HG02678 (cell line): Measurements from ENCODE around the gene TSHZ2.
"Not testable (repeated sequence)": the region's sequence is repeated elsewhere in the genome, so short reads cannot be mapped to it uniquely, and the experiment has no call there.

Experiments
- ATAC-seq: cut with Tn5 transposase; IDR thresholded peaks from one replicate; pipeline ENCODE4 v1.9.1; 2021; ENCODE audit warnings: mild to moderate bottlenecking, moderate library complexity; ENCODE audit not compliant: unreplicated experiment

TSHZ2 gene

DNA sequence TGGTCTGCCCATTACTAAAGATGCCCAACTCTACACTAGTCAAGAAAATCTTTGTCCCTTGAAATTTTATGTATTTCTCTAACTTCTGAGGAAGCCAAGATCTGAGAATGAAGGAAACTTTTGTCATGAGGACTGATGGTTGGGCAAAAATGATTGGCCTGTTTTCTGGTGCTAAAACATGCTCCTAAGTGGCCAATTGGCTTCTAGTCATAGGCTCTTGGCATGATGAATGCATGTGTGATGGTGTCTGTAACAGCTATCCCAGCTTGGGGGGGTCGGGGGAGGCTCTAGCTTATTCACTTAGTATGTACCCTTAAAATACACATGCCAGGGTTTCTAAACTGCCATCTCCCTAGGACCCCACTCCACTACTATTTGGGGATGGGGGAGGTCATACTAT, 392.9 kb downstream of the TSHZ2 start:
- no peak for ATAC-seq

DNA sequence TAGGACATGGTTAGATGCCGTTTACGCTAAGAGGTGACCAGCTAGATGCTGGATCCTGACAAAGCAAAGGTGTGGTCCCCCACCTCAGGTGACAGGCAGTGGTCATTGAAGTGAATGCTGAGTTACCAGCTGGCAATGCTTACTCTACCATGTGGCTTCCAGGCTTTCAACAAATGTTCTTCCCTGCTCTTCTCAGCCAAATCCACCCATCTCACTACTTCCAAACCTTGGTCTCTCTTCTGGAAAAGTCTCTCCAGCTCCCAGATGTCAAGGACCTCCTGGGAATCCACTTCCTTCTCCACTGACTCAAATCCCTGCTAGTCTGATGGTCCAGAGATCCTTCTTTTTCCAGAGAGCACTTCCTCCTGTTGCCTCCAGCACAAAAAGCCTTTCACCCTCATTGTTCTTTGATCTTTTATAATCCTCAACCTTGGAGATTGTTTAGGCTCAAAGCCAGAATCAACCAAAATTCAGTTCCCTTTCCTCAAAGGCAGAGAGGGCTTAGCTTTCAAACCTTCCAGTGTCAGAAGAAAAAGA, 393.4 kb downstream of the TSHZ2 start:
- ATAC-seq: no peak

DNA sequence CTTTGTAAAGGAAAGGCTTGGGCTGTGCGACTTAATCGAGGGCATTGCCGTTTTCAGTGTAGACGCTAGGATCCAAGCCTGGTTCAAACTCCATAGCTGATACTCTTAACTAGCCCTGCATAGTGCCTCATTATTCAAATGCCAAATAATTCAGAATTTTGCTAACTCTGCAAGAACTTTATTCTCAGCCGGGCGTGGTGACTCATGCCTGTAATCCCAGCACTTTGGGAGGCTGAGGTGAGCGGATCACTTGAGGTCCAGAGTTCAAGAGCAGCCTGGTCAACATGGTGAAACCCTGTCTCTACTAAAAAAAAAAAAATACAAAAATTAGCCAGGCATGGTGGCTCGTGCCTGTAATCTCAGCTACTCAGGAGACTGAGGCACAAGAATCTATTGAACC, 394.8 kb downstream of the TSHZ2 start:
- ATAC-seq: not testable (repeated sequence)

DNA sequence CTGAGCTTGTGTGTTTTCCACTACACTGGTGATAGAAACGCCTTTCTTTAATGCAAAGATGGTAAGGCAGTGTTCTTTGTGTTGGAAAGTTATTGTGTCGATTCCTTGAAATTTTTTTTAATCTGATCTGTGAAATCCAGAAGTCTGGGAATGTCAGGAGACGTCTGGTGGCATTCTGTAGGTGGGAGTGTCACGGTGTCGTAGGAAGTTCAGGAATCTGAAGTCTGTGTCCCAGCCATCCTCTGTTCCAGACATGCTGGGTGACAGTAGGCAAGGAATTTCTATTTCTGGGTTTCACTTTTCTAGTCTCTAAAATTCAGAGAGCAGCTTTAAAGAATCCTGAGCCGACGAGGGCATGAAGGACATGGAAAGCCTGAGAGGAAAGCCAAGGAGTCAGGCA, 397.7 kb downstream of the TSHZ2 start:
- no peak for ATAC-seq

DNA sequence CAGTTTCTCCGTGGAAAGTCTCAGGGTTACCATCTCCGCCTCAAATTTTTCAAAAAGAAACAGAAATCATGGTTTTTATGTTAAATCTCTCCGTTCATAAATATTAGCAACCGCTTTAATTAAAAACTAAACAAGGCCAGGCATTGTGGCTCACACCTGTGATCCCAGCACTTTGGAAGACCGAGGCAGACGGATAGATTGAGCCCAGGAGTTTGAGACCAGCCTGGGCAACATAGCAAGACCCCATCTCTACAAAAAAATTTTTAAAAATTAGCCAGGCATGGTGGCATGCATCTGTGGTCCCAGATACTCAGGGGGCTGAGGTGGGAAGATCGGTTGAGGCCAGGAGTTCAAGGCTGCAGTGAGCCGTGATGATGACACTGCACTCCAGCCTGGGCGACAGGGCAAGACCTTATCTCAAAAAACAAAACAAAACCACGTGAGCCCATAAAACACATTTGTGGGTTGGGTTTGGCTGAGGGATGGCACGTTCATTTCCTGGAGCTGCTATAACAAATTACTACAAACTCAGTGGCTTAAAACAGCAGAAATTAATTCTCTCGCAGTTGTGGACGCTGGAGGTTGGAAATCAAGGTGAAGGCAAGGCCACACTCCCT, 398.3 kb downstream of the TSHZ2 start:
- no peak for ATAC-seq

DNA sequence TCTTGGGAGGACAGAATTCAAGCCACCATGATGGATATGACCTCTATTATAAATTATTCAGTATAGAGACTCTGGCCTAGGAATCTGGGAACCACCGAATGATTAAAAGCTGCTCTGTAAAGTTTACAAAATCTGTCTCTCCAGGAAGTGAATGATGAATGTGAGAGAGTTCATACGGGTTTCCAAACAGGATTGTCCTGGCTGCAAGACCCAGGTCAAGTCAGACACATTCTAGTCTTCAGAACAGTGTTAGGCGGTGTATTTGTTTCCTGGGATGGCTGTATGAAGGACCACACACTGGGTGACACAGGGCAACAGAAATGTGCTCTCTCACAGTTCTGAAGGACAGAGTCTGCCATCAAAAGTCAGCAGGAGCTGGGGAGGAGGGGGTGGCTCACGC, 399.1 kb downstream of the TSHZ2 start:
- no peak for ATAC-seq

DNA sequence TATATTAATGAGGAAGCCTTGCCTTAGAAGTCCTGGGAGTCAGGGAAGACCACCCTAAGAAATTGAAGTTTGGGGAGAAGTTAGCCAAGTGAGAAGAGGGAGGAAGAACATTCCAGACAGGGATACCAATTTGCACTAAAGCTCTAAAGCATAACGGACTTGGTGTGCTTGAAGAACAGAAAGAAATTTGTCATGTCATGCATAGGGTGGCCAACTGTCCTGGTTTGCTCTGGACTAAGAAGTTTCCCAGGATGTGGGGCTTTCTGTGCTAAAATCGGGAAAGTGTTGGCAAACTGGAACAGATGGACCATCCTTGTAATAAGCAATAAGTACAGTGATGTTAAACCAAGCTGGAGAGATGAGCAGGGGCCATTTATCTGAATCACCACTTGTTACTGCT, 403.9 kb downstream of the TSHZ2 start:
- no peak for ATAC-seq

DNA sequence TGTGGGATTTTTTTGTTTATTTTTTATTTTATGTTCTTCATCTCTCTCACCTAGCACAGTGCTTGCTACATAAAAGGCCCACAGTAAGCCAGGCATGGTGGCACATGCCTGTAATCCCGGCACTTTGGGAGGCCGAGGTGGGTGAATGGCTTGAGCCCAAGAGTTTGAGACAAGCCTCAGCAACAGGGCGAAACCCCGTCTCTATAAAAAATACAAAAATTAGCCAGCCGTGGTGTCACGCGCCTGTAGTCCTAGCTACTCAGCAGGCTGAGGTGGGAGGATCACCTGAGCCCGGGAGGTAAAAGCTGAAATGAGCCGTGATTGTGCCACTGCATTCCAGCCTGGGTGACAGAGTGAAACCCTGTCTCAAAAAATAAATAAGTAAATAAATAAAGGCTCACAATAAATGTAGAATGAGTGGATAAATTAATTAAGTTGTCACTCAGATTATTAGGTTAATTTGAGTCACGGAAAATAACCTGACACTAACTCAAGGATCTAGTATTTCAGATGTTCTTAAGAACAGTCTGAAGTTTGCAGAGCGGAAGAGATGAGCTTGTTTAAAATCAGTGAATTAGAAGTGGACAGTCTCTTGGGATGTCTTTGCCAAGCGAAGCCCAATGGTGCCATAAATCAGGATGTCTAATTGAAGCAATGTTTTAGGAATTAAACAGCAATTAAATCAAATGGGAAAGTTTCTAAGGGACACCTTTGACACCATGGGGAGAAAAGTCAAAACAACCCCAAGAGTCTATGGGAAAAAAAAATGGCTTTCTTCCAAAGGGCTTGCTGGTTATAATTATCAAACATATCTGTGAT, 407.1 kb downstream of the TSHZ2 start:
- no peak for ATAC-seq

DNA sequence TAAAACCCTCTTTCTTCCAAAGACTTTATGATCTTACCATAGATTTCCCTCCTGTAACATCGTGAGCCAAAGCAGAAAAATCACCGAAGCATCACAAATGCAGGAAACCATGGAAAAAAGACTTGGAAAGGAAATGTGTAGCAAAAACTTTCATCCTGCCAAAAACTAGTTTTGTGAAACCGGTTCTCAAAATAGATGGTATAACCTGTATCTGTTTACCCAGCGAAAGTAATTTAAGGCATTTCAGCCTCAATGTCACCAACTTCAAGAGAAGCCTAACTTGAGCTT, 407.6 kb downstream of the TSHZ2 start:
- ATAC-seq: no peak

DNA sequence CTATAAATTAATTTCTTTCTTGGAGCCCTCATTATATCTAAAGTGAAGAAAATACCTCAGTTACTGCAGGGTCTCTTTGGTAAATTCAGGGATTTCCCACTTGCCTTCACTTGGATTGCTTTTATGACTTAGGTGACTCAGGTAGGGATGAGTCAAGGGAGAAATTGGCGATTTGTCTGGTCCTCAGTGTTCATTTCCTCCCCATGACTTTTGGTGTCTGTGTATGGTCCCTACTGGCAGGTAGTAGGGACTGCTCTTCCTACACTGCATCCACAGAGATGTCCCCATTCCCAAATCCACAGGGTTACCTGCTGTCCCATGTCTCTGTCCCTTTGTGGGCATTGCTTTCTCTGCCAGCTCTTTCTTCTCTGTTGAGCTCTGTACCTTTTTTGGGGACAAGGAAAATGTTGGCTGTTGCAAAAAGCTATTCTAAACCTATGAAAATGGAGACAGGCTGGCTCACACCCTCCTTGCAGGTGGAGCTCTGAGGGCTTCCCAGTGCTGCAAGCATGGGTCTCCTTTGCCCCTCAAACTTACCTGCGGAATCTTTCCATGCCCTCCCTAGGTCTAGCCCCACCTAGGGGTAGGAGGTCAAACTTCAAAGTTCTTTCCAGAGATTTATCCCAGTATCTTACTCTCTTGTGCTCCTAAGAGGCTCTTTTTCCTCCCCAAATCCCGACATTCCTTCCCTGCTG, 409.6 kb downstream of the TSHZ2 start:
- ATAC-seq: no peak

DNA sequence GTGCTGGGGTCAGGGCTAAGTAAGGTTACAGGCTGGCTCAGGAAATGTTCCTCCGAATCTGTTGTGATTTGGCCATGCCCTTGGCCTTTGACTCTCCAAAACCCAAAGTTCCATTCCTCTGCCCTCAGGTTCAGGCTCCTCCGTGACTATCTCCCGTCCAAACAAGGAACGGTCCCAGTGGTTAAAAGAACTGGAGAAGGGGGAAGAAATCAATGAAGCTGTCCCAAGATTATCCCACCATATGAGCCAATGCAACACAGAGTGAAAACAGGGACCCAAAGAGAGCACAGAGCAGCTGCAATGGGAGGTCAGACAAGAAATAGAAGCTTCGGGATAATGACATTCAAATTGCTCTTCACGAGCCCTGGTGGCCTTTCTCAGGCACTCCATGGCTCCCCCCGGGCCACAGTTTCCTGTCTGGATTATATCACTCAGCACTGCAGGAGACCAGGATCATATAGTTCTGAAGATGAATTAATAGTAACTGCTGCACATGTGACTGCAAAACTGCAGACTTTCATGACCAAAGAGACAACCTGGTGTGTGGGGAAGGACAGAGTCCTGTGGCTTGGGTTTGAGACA, 410.2 kb downstream of the TSHZ2 start:
- no peak for ATAC-seq

DNA sequence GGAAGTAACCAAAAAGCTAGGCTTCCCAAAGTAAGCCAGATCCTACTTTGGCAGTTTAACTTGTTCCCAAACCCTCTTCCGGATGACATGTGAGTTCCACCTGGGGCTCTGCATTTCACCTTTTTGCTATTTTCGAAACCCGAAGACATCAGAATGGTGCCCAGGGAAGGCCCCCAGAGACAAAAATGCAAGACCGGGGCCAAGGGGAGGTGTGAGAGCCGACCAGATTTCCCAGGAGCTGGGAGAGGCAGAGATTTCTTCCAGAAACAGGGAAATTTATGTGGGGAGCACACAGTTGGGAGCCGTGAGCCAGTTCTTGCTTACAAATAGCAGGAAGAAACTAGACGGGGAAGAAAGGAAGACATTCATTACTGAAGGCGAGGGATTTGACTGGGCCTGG, 411.8 kb downstream of the TSHZ2 start:
- ATAC-seq: no peak

DNA sequence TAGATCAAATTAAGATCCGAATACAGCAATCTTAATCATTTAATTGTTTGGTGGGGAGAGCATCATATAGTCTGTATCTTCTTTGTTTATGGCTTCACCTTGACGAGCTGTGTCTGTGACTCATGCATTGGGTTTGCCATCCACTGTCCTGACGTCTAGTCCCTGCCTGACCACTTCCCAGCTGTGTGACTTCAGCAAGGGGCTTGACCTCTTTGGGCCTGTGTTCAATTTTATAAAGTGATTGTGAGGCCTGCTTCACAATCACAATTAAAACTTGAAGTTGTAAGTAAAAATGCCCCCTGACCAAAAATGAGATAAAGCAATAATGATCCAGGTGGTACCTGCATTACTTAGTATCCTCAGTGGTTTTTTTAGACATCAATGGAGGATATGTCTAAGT, 412.2 kb downstream of the TSHZ2 start:
- no peak for ATAC-seq

DNA sequence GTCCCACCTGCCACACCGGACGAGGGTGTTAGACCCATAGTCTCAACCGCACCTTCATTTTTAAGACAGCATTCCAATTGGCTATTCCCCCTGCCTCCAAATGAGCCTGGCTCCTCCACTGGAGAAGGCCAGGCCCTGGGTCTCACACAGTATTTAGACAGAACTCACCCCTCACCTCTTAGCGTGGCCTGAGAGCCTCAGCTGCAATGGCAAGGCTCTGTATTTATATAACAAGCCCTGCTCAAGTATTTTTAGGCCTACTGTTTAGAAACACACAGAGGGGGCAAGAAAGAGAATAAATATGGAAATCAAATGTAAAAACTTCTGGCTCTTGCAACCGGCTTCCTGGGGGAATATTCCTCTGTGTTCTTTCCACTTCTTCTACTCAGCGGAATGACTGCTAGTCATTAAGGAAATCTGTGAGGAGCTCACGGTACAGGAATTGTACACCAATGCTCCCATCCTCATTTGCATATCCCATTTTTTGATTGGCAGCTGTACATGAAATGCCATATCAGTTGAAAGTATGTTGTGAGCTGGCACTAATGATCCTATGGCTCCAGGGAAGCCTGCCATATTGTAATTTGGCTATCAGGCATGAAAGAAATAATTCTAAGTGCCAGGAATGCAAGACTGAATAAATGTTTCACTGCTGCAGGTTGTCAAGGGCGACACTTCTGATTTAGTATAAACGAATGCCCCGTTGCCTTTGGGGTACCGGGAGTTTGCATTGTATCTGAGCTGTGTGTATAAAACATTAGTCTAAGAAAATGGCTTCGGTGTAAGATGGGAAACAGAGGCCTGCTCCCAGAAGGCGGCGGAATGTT, 414.0 kb downstream of the TSHZ2 start:
- no peak for ATAC-seq

DNA sequence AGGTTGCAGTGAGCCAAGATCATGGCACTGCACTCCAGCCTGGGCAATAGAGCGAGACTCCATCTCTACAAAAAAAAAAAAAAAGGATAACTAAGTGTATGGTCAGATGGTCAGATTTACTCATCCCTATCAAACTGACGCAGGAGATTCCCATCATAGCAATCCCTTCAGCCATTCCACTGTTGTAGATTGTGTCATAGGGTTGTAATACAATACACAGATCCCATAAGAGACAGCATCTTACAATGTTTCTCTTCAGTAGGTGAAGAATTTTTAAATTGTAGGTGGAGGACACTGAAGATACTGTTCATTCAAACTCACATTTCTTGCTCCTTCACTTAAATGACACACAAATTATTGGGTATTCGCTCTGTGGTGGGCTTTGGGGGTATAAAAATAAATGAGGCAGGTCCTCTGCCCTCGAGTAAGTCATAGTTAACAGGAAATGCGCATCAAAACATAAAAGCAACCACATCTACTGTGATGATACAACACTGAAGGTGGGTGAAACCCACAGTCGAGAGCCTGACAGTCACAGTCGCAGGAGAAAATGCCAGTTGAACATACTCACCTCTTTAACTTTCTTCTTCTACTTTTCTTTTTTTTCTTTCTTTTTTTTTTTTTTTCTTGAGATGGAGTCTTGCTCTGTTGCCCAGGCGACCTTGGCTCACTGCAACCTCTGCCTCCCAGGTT, 416.0 kb downstream of the TSHZ2 start:
- no peak for ATAC-seq

DNA sequence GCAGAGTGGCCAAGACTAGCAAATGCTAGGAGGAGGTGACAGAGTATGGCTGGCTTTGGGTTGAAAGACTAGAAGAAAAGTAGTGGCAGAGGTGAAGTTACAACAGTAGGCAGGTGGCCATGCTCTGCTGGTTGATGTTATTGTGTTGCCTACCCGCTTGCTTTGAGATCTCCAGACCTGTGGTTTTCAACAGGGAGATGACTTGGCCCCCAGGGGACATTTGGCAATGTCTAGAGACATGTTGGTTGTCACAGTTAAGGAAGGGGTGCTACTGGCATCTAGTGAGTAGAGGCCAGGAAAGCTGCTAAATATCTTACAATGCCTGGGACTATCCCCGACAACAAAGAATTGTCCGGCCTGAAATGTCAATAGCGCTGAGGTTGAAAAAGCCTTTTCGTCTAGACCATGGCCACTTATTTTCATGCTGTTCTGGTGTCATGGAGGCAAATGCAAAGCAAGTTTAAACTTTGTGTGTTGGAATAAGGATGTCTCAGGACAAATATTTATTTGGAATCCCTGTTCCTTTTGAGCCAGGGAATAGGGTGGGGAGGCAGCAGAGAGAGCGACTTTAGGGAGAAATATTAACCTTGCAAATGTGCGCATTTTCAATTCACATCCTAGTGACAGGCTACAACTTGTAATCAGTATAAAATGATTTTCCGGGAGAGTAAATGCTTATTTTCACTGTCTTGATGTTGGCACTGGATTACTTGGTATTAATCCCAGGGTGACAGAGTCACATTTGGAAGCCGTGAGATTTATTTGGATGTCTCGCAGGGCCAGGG, 417.6 kb downstream of the TSHZ2 start:
- no peak for ATAC-seq

DNA sequence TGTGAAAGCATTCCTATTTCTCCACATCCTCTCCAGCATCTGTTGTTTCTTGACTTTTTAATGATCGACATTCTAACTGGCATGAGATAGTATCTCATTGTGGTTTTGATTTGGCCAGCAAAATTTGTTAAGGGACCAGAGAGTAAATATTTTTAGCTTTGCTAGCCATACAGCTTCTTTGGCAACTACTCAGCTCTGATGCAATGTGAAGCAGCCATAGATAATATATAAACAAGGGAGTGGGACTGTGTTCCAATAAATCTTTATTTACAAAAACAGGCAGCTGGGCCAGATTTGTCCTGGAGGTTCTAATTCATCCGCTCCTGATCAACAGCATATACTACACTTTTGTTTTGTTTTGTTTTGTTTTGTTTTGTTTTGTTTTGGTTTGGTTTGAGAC, 418.6 kb downstream of the TSHZ2 start:
- no peak for ATAC-seq

DNA sequence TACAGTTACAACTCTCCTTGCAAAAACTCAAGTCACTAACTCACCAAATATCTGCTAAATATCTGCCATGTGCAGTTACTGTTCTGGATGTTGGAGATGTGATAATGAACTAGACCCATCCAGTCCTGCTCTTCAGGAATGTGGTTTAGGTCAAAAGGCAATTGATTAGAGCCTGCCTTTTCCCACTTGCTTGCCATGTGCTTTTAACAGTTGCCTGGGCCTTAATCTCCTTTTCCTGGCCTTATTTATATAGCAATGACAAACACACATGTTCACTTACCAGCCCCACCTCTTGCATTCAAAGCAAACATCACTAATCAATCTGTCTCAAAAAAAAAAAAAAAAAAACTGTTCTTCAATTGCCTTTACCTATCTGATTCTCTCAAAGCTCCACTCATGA, 422.3 kb downstream of the TSHZ2 start:
- no peak for ATAC-seq

DNA sequence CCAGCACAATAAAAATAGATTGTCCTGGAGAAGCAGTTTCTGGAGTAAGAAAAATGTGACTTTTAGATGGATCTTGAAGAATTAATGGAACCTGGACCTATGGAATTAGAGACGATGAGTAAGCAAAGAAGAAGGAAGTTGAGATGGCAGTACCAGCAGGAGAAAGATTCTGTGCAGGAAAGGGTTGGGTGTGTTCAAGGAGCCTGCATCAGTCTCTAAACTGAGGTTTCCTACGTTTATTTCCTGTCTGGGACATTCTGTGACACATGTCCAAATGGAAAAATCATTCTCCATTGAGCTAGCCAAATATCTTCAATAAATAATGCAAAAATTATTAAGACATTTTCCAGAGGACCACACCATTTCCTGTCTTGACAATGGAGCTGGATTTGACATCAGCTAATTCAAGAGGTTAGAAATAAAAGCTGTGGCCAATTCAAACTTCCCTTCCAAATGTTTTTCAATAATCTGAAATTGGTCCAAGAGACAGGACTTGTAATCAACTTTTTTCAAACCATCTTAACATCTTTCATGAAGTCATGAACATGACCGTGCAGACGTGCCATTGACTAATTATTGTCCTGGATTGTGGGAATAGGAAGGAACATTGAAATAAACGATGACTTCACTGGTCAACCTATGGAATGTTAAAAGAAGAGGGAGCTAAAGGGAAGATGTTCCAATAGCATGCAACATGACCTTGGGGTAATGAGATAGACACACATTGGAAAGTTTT, 423.2 kb downstream of the TSHZ2 start:
- ATAC-seq: no peak
